CD8-positive, alpha-beta memory T cell (primary cell): Measurements from ENCODE around the gene ARPC4. TPM values are rescaled to one million over a fixed set of nuclear protein-coding genes. Genes with fewer than 3 reads are reported as not detected.
A peak's percentile ranks its signal among the peaks of the same experiment; 100 is the strongest.

Experiments used
- CTCF ChIA-PET: fragments of 350-600 bp; sonication (Branson Sonifier 250); formaldehyde crosslinking; loops from one replicate; lab custom pipeline; 2021; ENCODE audit warnings: antibody characterized with exemption; lab: Charles Lee
- POLR2A ChIA-PET: fragments of 350-600 bp; sonication (Branson Sonifier 250); formaldehyde crosslinking; loops from one replicate; lab custom pipeline; 2021; ENCODE audit warnings: antibody characterized with exemption; lab: Charles Lee
- DNase-seq, 5 donors: peaks; one replicate each; pipeline versions ENCODE4 v3.0.0 to v3.0.0-alpha.2; 2020 to 2022; ENCODE audit warnings: mixed read lengths in 1 of 5
- H3K27ac ChIP-seq: one replicate; pipeline ENCODE4 v1.7.0; 2013; ENCODE audit warnings: low read depth, mild to moderate bottlenecking, low read length, moderate library complexity
- H3K27me3 ChIP-seq: 2 replicates; pipeline ENCODE4 v1.7.0; 2013; ENCODE audit warnings: low read length, mild to moderate bottlenecking; ENCODE audit not compliant: insufficient read depth, poor library complexity, severe bottlenecking
- H3K36me3 ChIP-seq: 2 replicates; pipeline ENCODE4 v1.7.0; 2013; ENCODE audit warnings: mild to moderate bottlenecking, low read length, moderate library complexity; ENCODE audit not compliant: insufficient read depth
- H3K4me1 ChIP-seq: 2 replicates; pipeline ENCODE4 v1.7.0; 2013; ENCODE audit warnings: mild to moderate bottlenecking, low read length, moderate library complexity; ENCODE audit not compliant: insufficient read depth
- H3K4me3 ChIP-seq: 2 replicates; pipeline ENCODE4 v1.7.0; 2013; ENCODE audit warnings: mild to moderate bottlenecking, low read length
- H3K9me3 ChIP-seq: 2 replicates; pipeline ENCODE4 v1.7.0; 2013; ENCODE audit warnings: mild to moderate bottlenecking, low read length
- H3K27ac Mint-ChIP-seq, 8 donors: one replicate each; pipeline ENCODE4 v1.8.0; 2020 to 2021; ENCODE audit warnings: mixed read lengths in 8 of 8, mild to moderate bottlenecking in 6 of 8, inconsistent platforms in 3 of 8, moderate library complexity in 3 of 8
- H3K27me3 Mint-ChIP-seq, 2 donors: one replicate each; pipeline ENCODE4 v1.8.0; 2020 to 2021; ENCODE audit warnings: mixed read lengths in 2 of 2, mild to moderate bottlenecking in 1 of 2, moderate library complexity in 1 of 2
- H3K36me3 Mint-ChIP-seq, 3 donors: one replicate each; pipeline ENCODE4 v1.8.0; 2020 to 2021; ENCODE audit warnings: mixed read lengths in 3 of 3, inconsistent platforms in 1 of 3, mild to moderate bottlenecking in 1 of 3
- H3K4me1 Mint-ChIP-seq, 3 donors: one replicate each; pipeline ENCODE4 v1.8.0; 2020 to 2021; ENCODE audit warnings: mixed read lengths in 3 of 3, inconsistent platforms in 1 of 3, mild to moderate bottlenecking in 1 of 3
- H3K4me3 Mint-ChIP-seq, 7 donors: one replicate each; pipeline ENCODE4 v1.8.0; 2020 to 2021; ENCODE audit warnings: mixed read lengths in 7 of 7, mild to moderate bottlenecking in 6 of 7, moderate library complexity in 4 of 7, inconsistent platforms in 2 of 7
- H3K9me3 Mint-ChIP-seq, 5 donors: one replicate each; pipeline ENCODE4 v1.8.0; 2020 to 2022; ENCODE audit warnings: mixed read lengths in 5 of 5, mild to moderate bottlenecking in 3 of 5, moderate library complexity in 2 of 5, inconsistent platforms in 1 of 5
- polyA plus RNA-seq: library from polyadenylated mRNA; unstranded; fragments of 300-500 nt; fragmentation: Illumina TruSeq; gene quantifications from one replicate; pipeline ENCODE4 v1.2.3, GENCODE V29; 2021
- total RNA-seq, 2 experiments: library from RNA; stranded (reverse); gene quantifications; one replicate each; pipeline ENCODE4 v1.2.3, GENCODE V29; 2021

Gene ARPC4
- total and polyA plus RNA-seq, 3 experiments from 2014 or later: 277 to 319 (median 309) TPM

GRCh38 chr3:9810846-9811245 is 18.0 kb downstream of the ARPC4 start:
- Mint-ChIP-seq H3K4me1 (peaks cover 36 to 46% (median 46%) of the 10 kb centered on the region in 3 donors), H3K36me3 (peaks cover 0 to 27% (median 0%) of the 10 kb centered on the region in 3 donors), H3K4me3 (peak overlapping the region; percentile 79 to 98 (median 88)), H3K9me3 (no peaks in the 10 kb centered on the region), H3K27me3 (no peaks in the 10 kb centered on the region), H3K27ac (peak overlapping the region in 7 of 8 donors; percentile 69 to 91 (median 78))
- CTCF ChIA-PET: no interaction called here
- peak overlapping the region; percentile 63 for H3K4me3 ChIP-seq
- H3K27me3 ChIP-seq: no peaks in the 10 kb centered on the region
- no peak for DNase-seq
- H3K36me3 ChIP-seq: peaks cover 4% of the 10 kb centered on the region
- peaks cover 28% of the 10 kb centered on the region for H3K4me1 ChIP-seq
- H3K27ac ChIP-seq: no peak overlapping the region
- no peaks in the 10 kb centered on the region for H3K9me3 ChIP-seq
- POLR2A ChIA-PET: no interaction called here

GRCh38 chr3:9812870-9813483 is 20.1 kb downstream of the ARPC4 start:
- Mint-ChIP-seq H3K27ac (peak overlapping the region in 2 of 8 donors; percentile 33 to 58), H3K4me1 (peaks cover 29 to 34% (median 34%) of the 10 kb centered on the region in 3 donors), H3K4me3 (peak overlapping the region in 1 of 7 donors; percentile 33), H3K36me3 (peaks cover 0 to 14% (median 0%) of the 10 kb centered on the region in 3 donors), H3K9me3 (no peaks in the 10 kb centered on the region), H3K27me3 (no peaks in the 10 kb centered on the region)
- Histone ChIP-seq H3K27me3 (no peaks in the 10 kb centered on the region), H3K4me1 (peaks cover 23% of the 10 kb centered on the region), H3K27ac (no peak overlapping the region), H3K4me3 (no peak overlapping the region), H3K9me3 (no peaks in the 10 kb centered on the region), H3K36me3 (no peaks in the 10 kb centered on the region)
- DNase-seq: no peak
- ChIA-PET CTCF (interaction anchor here (1.1 kb wide), 1 partner anchor 22 kb away, joined by 3 read pairs; no protein-coding TSS in a partner anchor), POLR2A (no interaction called here)

GRCh38 chr3:9815986-9816385 is 23.1 kb downstream of the ARPC4 start:
- no peak for DNase-seq
- no peaks in the 10 kb centered on the region for H3K27me3 ChIP-seq
- H3K4me3 ChIP-seq: no peak overlapping the region
- H3K4me1 ChIP-seq: peaks cover 1% of the 10 kb centered on the region
- H3K9me3 ChIP-seq: no peaks in the 10 kb centered on the region
- Mint-ChIP-seq H3K27ac (peak overlapping the region in 1 of 8 donors; percentile 77), H3K4me1 (peaks cover 5 to 10% (median 9%) of the 10 kb centered on the region in 3 donors), H3K4me3 (no peak overlapping the region), H3K9me3 (no peaks in the 10 kb centered on the region), H3K36me3 (peaks cover 0 to 11% (median 2%) of the 10 kb centered on the region in 3 donors), H3K27me3 (no peaks in the 10 kb centered on the region)
- no peak overlapping the region for H3K27ac ChIP-seq
- peaks cover 3% of the 10 kb centered on the region for H3K36me3 ChIP-seq
- CTCF ChIA-PET: no interaction called here
- POLR2A ChIA-PET: no interaction called here

- no peak for DNase-seq
These were observed 24.6 kb downstream of the ARPC4 start for GRCh38 chr3:9817436-9817835.

GRCh38 chr3:9818666-9819335 is 25.9 kb downstream of the ARPC4 start:
- Mint-ChIP-seq H3K9me3 (no peaks in the 10 kb centered on the region), H3K27ac (peak overlapping the region in 1 of 8 donors; percentile 1), H3K27me3 (no peaks in the 10 kb centered on the region), H3K4me3 (no peak overlapping the region), H3K36me3 (peaks cover 0 to 6% (median 6%) of the 10 kb centered on the region in 3 donors), H3K4me1 (no peaks in the 10 kb centered on the region)
- no peak for DNase-seq
- no peak overlapping the region for H3K4me3 ChIP-seq
- no peaks in the 10 kb centered on the region for H3K9me3 ChIP-seq
- H3K4me1 ChIP-seq: no peaks in the 10 kb centered on the region
- H3K27me3 ChIP-seq: no peaks in the 10 kb centered on the region
- ChIA-PET POLR2A (no interaction called here), CTCF (no interaction called here)
- H3K27ac ChIP-seq: no peak overlapping the region
- peaks cover 3% of the 10 kb centered on the region for H3K36me3 ChIP-seq

More at GRCh38 chr3:9817436-9817835, 24.6 kb downstream of the ARPC4 start:
- Mint-ChIP-seq H3K9me3 (no peaks in the 10 kb centered on the region), H3K4me1 (no peaks in the 10 kb centered on the region), H3K27ac (peak overlapping the region in 1 of 8 donors; percentile 54), H3K4me3 (no peak overlapping the region), H3K27me3 (no peaks in the 10 kb centered on the region), H3K36me3 (peaks cover 0 to 10% (median 6%) of the 10 kb centered on the region in 3 donors)
- Histone ChIP-seq H3K27me3 (no peaks in the 10 kb centered on the region), H3K4me3 (no peak overlapping the region), H3K27ac (no peak overlapping the region), H3K36me3 (peaks cover 3% of the 10 kb centered on the region), H3K9me3 (no peaks in the 10 kb centered on the region), H3K4me1 (no peaks in the 10 kb centered on the region)
- ChIA-PET POLR2A (no interaction called here), CTCF (no interaction called here)

- Mint-ChIP-seq H3K4me1 (no peaks in the 10 kb centered on the region), H3K4me3 (no peak overlapping the region), H3K36me3 (peaks cover 0 to 6% (median 6%) of the 10 kb centered on the region in 3 donors), H3K9me3 (no peaks in the 10 kb centered on the region), H3K27me3 (no peaks in the 10 kb centered on the region), H3K27ac (peak overlapping the region in 1 of 8 donors; percentile 61)
- Histone ChIP-seq H3K36me3 (peaks cover 3% of the 10 kb centered on the region), H3K27me3 (no peaks in the 10 kb centered on the region), H3K4me3 (no peak overlapping the region), H3K4me1 (no peaks in the 10 kb centered on the region), H3K9me3 (no peaks in the 10 kb centered on the region), H3K27ac (no peak overlapping the region)
- DNase-seq: no peak
- ChIA-PET POLR2A (interaction anchor here (1.0 kb wide), 1 partner anchor 11 kb away, joined by 3 read pairs; no protein-coding TSS in a partner anchor), CTCF (no interaction called here)
These were observed 27.7 kb downstream of the ARPC4 start for GRCh38 chr3:9820543-9820942.

GRCh38 chr3:9820946-9821345 is 28.1 kb downstream of the ARPC4 start:
- H3K27me3 Mint-ChIP-seq: no peaks in the 10 kb centered on the region
- Histone ChIP-seq H3K4me3 (no peak overlapping the region), H3K36me3 (peaks cover 3% of the 10 kb centered on the region), H3K27ac (no peak overlapping the region), H3K9me3 (no peaks in the 10 kb centered on the region), H3K4me1 (no peaks in the 10 kb centered on the region), H3K27me3 (no peaks in the 10 kb centered on the region)
- H3K36me3 Mint-ChIP-seq: peaks cover 0 to 6% (median 6%) of the 10 kb centered on the region in 3 donors
- CTCF ChIA-PET: no interaction called here
- no peaks in the 10 kb centered on the region for H3K4me1 Mint-ChIP-seq
- no peaks in the 10 kb centered on the region for H3K9me3 Mint-ChIP-seq
- POLR2A ChIA-PET: interaction anchor here (1.0 kb wide), 1 partner anchor 12 kb away, joined by 3 read pairs; no protein-coding TSS in a partner anchor
- no peak overlapping the region for H3K27ac Mint-ChIP-seq
- no peak for DNase-seq
- H3K4me3 Mint-ChIP-seq: no peak overlapping the region

GRCh38 chr3:9825451-9826040 is 32.7 kb downstream of the ARPC4 start:
- H3K36me3 ChIP-seq: no peaks in the 10 kb centered on the region
- Mint-ChIP-seq H3K27me3 (no peaks in the 10 kb centered on the region), H3K9me3 (no peaks in the 10 kb centered on the region), H3K27ac (no peak overlapping the region), H3K36me3 (peaks cover 0 to 20% (median 4%) of the 10 kb centered on the region in 3 donors), H3K4me1 (no peaks in the 10 kb centered on the region), H3K4me3 (no peak overlapping the region)
- no peaks in the 10 kb centered on the region for H3K4me1 ChIP-seq
- H3K27me3 ChIP-seq: no peaks in the 10 kb centered on the region
- ChIA-PET CTCF (no interaction called here), POLR2A (interaction anchor here (0.6 kb wide), 1 partner anchor 427 kb away, joined by 3 read pairs; no protein-coding TSS in a partner anchor)
- no peak for DNase-seq
- H3K9me3 ChIP-seq: no peaks in the 10 kb centered on the region
- no peak overlapping the region for H3K27ac ChIP-seq
- H3K4me3 ChIP-seq: no peak overlapping the region
